NT2/D1 (cell line): Measurements from ENCODE around the gene CIDEA.
"Not testable (repeated sequence)": the region's sequence is repeated elsewhere in the genome, so short reads cannot be mapped to it uniquely, and the experiment has no call there.

Source experiments
- DNase-seq: peaks from one replicate; pipeline ENCODE4 v3.0.0-alpha.2; 2011; ENCODE audit warnings: low read depth, low spot score
- H3K27me3 ChIP-seq: 2 replicates; pipeline ENCODE4 v1.6.0; 2011; ENCODE audit warnings: mild to moderate bottlenecking; ENCODE audit not compliant: insufficient read length, insufficient read depth
- H3K36me3 ChIP-seq: 2 replicates; pipeline ENCODE4 v1.6.1; 2011; ENCODE audit warnings: mild to moderate bottlenecking, low read length, mixed read lengths; ENCODE audit not compliant: insufficient read depth, insufficient read length
- H3K4me1 ChIP-seq: 2 replicates; pipeline ENCODE4 v1.5.1; 2011; ENCODE audit not compliant: insufficient read depth, insufficient read length
- H3K4me3 ChIP-seq: 2 replicates; pipeline ENCODE4 v1.5.1; 2011; ENCODE audit warnings: low read depth; ENCODE audit not compliant: insufficient read length
- H3K9ac ChIP-seq: 2 replicates; pipeline ENCODE4 v1.6.0; 2011; ENCODE audit warnings: low read depth; ENCODE audit not compliant: insufficient read length
- H3K9me3 ChIP-seq: 2 replicates; pipeline ENCODE4 v1.5.1; 2011; ENCODE audit warnings: mild to moderate bottlenecking, low read length; ENCODE audit not compliant: insufficient read depth
- SUZ12 ChIP-seq: IDR thresholded peaks from 2 replicates; pipeline ENCODE4 v1.6.1; 2011; ENCODE audit not compliant: insufficient read length, insufficient read depth; ENCODE audit errors: extremely low read depth
- YY1 ChIP-seq: IDR thresholded peaks from 2 replicates; pipeline ENCODE4 v1.6.1; 2011; ENCODE audit not compliant: insufficient read length, insufficient read depth
- ZNF274 ChIP-seq: IDR thresholded peaks from 2 replicates; pipeline ENCODE4 v1.6.1; 2011; ENCODE audit warnings: mild to moderate bottlenecking, low read depth, low read length

Gene CIDEA

DNA sequence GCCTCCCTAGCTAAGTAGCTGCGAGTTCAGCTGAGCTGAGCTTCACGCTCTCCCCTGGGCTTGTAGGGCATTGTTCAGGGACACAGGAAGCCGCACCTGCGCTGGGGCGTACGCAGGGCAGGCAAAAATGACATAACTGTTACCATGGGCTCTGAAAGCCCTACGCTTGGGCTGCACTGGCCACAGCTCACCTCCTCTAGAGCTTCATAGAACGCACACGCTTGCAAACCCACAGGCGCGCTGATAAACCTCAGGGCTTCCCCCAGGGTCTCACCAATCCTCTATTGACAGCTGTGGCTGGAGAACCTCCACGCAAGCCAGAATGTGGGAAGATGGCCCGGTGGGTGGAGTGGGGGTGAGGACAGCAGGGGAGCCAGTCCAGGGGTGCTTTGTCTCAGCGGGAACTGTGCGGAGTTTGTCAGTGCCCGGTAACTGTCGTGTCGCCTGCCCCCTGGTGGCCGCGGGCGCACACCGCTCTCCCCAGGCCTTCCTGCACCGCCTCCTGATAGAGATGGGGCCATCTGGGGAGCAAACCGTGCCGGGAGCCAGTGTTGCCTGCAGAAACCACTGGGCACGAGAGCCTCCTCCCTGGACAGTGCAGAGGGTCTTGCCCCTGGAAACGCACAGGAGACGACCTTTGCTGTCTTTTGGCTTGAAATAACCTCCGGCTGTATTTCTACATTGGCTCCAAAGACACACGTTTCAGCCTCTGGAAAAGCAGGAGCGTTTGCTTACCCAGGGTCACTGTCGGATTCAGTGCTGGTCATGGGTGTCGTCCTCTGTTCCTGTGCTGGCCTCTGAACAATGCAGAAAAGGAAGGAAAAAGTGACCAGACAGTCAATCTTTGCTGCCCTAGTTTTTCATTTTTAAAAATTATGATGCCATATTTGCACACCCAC, 17.0 kb upstream of the CIDEA start:
- H3K9me3 ChIP-seq = no peaks in the 10 kb centered on the region
- TF ChIP-seq SUZ12 (no peak), ZNF274 (no peak), YY1 (no peak)
- H3K27me3 ChIP-seq = peaks cover 8% of the 10 kb centered on the region
- no peak overlapping the region for H3K9ac ChIP-seq
- no peaks in the 10 kb centered on the region for H3K4me1 ChIP-seq
- no peaks in the 10 kb centered on the region for H3K36me3 ChIP-seq
- H3K4me3 ChIP-seq = no peak overlapping the region
- peak; percentile 50 for DNase-seq

DNA sequence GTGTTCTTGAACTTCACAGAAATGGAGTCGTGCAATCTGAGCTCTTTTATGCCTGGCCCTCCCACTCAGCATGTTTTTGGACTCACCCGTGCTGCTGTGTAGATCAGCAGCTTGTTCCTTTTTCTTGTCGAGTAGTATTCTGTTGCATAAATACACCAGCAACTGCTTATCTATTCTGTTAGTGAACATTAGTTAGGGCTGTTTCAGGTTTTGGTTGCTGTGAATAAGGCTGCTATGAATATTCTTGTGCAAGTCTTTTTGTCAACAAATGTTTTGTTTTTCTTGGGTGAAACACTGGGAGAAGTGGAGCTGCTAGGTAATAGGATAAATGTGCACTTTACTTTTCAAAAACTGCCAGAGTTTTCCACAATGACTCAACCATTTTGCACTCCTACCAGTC, 15.3 kb upstream of the CIDEA start:
- Histone ChIP-seq H3K27me3 (peaks cover 8% of the 10 kb centered on the region), H3K9me3 (no peaks in the 10 kb centered on the region; the same call in 1 of the 2 replicates), H3K9ac (no peak overlapping the region), H3K4me3 (no peak overlapping the region), H3K4me1 (no peaks in the 10 kb centered on the region), H3K36me3 (no peaks in the 10 kb centered on the region)
- TF ChIP-seq YY1 (no peak), ZNF274 (no peak), SUZ12 (no peak)
- DNase-seq = no peak

- DNase-seq = no peak
Observed at GRCh38 chr18:12239431-12239830, 14.7 kb upstream of the CIDEA start.

DNA sequence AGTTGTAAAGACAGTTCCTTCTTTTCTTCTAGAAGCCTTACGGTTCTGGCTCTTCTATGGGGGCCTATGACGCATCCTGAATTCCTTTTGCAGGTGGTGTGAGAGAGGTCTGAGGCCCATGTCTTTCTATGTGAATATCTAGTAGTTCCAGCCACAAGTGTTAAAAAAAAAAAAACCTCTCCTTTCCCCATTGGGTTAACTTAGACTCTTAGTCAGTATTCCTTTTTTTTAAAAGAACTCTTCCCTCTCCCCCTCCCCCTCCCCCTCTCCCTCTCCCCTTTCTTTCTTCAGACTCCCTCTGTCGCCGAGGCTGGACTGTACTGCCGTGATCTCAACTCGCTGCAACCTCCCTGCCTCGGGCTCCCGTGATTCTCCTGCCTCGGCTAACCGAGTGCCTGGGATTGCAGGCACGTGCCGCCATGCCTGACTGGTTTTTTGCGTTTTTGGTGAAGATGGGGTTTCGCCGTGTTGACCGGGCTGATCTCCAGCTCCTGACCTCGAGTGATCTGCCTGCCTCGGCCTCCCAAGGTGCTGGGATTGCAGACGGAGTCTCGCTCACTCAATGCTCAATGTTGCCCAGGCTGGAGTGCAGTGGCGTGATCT, 11.4 kb upstream of the CIDEA start:
- no peak for DNase-seq
- H3K9me3 ChIP-seq = peaks cover 4% of the 10 kb centered on the region; the same call in 1 of the 2 replicates
- no peaks in the 10 kb centered on the region for H3K36me3 ChIP-seq
- TF ChIP-seq YY1 (no peak), ZNF274 (no peak), SUZ12 (no peak)
- no peaks in the 10 kb centered on the region for H3K4me1 ChIP-seq
- no peak overlapping the region for H3K9ac ChIP-seq
- no peak overlapping the region for H3K4me3 ChIP-seq
- peaks cover 7% of the 10 kb centered on the region for H3K27me3 ChIP-seq

More at GRCh38 chr18:12239431-12239830, 14.7 kb upstream of the CIDEA start:
- Histone ChIP-seq H3K4me1 (no peaks in the 10 kb centered on the region), H3K4me3 (no peak overlapping the region), H3K9me3 (peaks cover 3% of the 10 kb centered on the region; the same call in 1 of the 2 replicates), H3K9ac (no peak overlapping the region), H3K27me3 (peaks cover 8% of the 10 kb centered on the region), H3K36me3 (no peaks in the 10 kb centered on the region)
- no peak for TF ChIP-seq ZNF274
- TF ChIP-seq SUZ12 = no peak
- TF ChIP-seq YY1 = no peak

DNA sequence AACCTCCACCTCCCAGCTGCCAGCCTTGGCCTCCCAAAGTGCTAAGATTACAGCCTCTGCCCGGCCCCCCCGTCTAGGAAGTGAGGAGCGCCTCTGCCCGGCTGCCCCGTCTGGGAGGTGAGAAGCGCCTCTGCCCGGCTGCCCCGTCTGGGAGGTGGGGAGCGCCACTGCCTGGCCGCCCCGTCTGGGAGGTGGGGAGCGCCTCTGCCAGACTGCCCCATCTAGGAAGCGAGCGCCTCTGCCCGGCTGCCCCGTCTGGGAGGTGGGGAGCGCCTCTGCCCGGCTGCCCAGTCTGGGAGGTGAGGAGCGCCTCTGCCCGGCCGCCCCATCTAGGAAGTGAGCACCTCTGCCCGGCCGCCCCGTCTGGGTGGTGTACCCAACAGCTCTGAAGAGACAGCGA, 10.9 kb upstream of the CIDEA start:
- H3K9me3 ChIP-seq, DNase-seq, H3K36me3 ChIP-seq, H3K4me3 ChIP-seq, H3K4me1 ChIP-seq, H3K9ac ChIP-seq, H3K27me3 ChIP-seq: not testable (repeated sequence)

GRCh38 chr18:12245793-12246135, 8.4 kb upstream of the CIDEA start:
- H3K27me3 ChIP-seq = peaks cover 7% of the 10 kb centered on the region
- no peaks in the 10 kb centered on the region for H3K4me1 ChIP-seq
- H3K9ac ChIP-seq = no peak overlapping the region
- H3K36me3 ChIP-seq = no peaks in the 10 kb centered on the region
- TF ChIP-seq YY1 = no peak
- no peak for TF ChIP-seq ZNF274
- TF ChIP-seq SUZ12 = no peak
- DNase-seq = no peak
- no peak overlapping the region for H3K4me3 ChIP-seq
- H3K9me3 ChIP-seq = peaks cover 4% of the 10 kb centered on the region; the same call in 1 of the 2 replicates

- Histone ChIP-seq H3K9ac (no peak overlapping the region), H3K27me3 (peaks cover 19% of the 10 kb centered on the region), H3K4me3 (no peak overlapping the region), H3K9me3 (peaks cover 4% of the 10 kb centered on the region; the same call in 1 of the 2 replicates), H3K4me1 (no peaks in the 10 kb centered on the region), H3K36me3 (no peaks in the 10 kb centered on the region)
- no peak for DNase-seq
- TF ChIP-seq YY1 (no peak), SUZ12 (no peak), ZNF274 (no peak)
Observed at GRCh38 chr18:12246849-12247808, 7.0 kb upstream of the CIDEA start.
